HG03460 (cell line): ENCODE data around the gene SLC26A9.

Experiments used
- ATAC-seq: cut with Tn5 transposase; IDR thresholded peaks from one replicate; pipeline ENCODE4 v1.9.1; 2021; ENCODE audit not compliant: unreplicated experiment

The SLC26A9 gene

GRCh38 chr1:205949753-205950152 is 6.5 kb upstream of the SLC26A9 start:
- ATAC-seq = no peak

GRCh38 chr1:205948886-205949285 is 5.6 kb upstream of the SLC26A9 start:
- ATAC-seq = no peak

- ATAC-seq = no peak
Measured at GRCh38 chr1:205948039-205948438, 4.8 kb upstream of the SLC26A9 start.

- ATAC-seq = no peak
Measured at GRCh38 chr1:205947024-205947423, 3.8 kb upstream of the SLC26A9 start.

- ATAC-seq = no peak
Measured at GRCh38 chr1:205945069-205945468, 1.8 kb upstream of the SLC26A9 start.

GRCh38 chr1:205944525-205944924 is 1.3 kb upstream of the SLC26A9 start:
- ATAC-seq = no peak

- ATAC-seq = no peak
Measured at GRCh38 chr1:205942631-205943159, 561 bp downstream of the SLC26A9 start.

- ATAC-seq = no peak
Measured at GRCh38 chr1:205940710-205941109, 2.5 kb downstream of the SLC26A9 start.

- no peak for ATAC-seq
Measured at GRCh38 chr1:205939690-205940330, 3.4 kb downstream of the SLC26A9 start.

GRCh38 chr1:205938682-205939081 is 4.6 kb downstream of the SLC26A9 start:
- ATAC-seq = no peak

- ATAC-seq = no peak
Measured at GRCh38 chr1:205936846-205937586, 6.2 kb downstream of the SLC26A9 start.

- ATAC-seq = no peak
Measured at GRCh38 chr1:205936311-205936710, 6.9 kb downstream of the SLC26A9 start.

- no peak for ATAC-seq
Measured at GRCh38 chr1:205935869-205936268, 7.4 kb downstream of the SLC26A9 start.

GRCh38 chr1:205934788-205935187 is 8.5 kb downstream of the SLC26A9 start:
- no peak for ATAC-seq

- no peak for ATAC-seq
Measured at GRCh38 chr1:205933671-205934618, 9.3 kb downstream of the SLC26A9 start.

- no peak for ATAC-seq
Measured at GRCh38 chr1:205932776-205933175, 10.5 kb downstream of the SLC26A9 start.

GRCh38 chr1:205930799-205931281 is 12.4 kb downstream of the SLC26A9 start:
- ATAC-seq = no peak

- no peak for ATAC-seq
Measured at GRCh38 chr1:205930195-205930577, 13.1 kb downstream of the SLC26A9 start.

GRCh38 chr1:205929496-205930194 is 13.6 kb downstream of the SLC26A9 start:
- no peak for ATAC-seq

GRCh38 chr1:205928317-205928716 is 14.9 kb downstream of the SLC26A9 start:
- ATAC-seq = no peak

GRCh38 chr1:205927676-205928075 is 15.6 kb downstream of the SLC26A9 start:
- no peak for ATAC-seq
